NCI-H82 treated with DMSO at 0.1 percent for 48 hours (cell line): Measurements from ENCODE around the gene PMIS2.

Source experiments
- DNase-seq: peaks from one replicate; lab custom pipeline; 2025; ENCODE audit not compliant: unreplicated experiment; lab: John Stamatoyannopoulos, UW

Gene PMIS2

DNA sequence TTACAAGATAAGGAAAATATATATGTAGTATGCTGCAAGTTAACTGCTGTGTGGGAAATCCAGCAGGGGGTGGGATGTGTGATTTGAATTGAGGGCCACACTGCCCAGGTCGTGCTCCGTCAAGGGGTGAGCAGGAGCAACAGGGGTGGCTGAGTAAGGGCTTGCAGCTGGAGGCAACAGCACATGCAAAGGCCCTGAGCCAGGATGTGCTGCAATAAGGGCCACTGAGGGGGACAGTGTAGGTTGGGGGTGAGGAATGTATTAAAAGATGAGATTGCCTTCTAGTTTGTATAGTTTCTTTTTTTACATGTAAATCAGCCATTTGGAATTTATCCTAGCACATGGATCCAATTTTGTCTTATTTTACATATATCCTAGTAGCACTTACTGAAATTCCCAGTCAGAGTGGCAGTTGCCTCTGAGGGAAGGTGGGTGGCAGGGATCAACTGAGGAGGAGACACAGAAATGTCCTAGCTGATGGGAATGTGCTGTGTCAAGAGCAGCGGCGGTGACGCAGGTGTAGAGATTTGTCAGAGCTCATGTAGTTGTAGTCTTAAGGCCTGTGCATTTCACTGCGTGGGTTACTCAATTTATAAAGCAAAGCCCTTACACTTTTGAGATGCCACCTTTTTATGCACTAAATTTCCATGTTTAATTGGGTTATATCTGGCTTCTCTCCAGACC, 37.5 kb downstream of the PMIS2 start:
- DNase-seq: no peak

DNA sequence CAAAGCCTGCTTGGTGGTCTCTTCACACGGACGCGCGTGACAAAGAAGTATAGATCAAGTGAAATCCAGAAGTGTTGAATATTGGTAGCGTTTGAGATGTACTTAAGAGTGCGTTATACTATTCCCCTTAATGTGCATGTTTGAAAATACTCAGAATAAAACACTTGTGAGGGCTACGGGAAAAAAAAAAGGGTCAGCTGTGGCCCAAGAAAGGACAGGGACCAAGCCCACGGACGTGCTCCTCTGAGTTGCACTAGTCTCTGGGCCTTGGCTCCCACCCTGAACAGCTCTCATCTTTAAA, 42.2 kb downstream of the PMIS2 start:
- no peak for DNase-seq

DNA sequence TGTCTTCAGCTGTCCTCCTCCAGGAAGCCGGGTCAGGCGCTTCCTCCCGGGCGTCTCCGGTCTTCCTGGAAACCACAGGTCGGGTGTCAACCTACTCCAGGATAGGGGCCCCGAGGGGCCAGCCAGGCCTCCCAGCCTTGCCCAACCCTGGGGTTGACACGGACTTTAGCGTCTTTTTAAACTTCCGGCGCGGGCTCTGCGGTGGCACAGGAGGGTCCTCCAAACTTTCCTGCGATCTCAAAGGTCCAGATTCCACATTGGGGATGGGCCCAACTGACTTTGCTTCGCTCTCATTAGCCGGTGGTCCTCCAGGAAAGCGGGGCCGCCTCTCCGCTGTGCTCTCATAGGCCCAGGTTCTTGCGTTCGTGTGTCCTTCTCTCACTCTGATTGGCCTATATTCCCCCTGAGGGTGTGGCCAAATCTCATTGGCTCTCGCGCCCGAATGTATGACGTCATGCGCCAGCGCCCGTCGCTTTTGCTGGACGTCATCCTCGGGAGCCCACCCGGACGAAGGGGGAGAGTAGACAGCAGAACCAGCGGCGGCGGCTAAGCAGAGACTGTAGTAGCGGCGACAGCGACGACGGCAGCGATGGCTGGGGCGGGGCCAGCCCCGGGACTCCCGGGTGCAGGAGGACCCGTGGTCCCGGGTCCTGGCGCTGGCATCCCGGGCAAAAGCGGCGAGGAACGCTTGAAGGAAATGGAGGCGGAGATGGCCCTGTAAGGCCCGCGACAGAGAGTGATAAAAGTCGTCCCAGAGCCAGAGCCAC, 42.8 kb downstream of the PMIS2 start, which contains the start of gene RBM42:
RBM42 (plus strand) TSS at position 472 of the 767 bp plus-strand sequence; CDS start at position 590, 118 bp downstream.
- peak; percentile 96 for DNase-seq

DNA sequence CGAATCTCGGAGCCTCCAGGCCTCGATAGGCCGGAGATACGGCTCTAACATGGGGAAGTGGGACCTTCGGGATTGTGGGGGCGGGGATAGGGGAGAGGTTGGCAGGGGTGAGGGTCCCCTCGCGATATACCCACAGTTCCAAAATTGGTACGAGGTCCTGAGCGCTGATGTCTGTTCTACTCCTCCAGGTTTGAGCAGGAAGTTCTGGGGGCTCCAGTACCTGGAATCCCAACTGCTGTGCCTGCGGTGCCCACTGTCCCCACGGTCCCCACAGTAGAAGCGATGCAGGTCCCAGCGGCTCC, 43.3 kb downstream of the PMIS2 start:
- DNase-seq: no peak

DNA sequence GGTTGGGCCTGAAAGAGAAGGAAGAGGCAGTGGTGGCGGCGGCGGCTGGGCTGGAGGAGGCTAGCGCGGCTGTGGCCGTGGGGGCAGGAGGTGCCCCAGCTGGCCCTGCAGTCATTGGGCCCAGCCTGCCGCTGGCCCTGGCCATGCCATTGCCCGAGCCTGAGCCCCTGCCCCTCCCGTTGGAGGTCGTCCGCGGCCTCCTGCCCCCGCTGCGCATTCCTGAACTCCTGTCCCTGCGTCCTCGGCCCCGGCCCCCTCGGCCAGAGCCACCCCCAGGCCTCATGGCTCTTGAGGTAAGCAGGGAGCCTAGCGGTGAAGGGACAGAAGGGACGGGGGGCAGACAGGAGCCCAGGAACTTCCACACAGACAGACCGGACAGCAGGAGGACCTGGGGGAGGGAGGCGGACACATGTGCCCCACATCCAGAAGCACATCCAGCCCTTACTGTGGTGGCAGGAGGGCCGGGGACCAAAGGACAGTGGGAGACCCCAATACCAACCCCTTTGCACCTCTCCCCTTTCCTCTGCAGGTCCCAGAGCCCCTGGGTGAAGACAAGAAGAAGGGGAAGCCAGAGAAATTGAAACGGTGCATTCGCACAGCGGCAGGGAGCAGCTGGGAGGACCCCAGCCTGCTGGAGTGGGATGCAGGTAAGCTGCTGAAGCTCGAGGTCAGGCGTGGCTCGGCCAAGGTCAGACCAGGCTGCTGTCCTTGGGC, 47.9 kb downstream of the PMIS2 start:
- DNase-seq: no peak

DNA sequence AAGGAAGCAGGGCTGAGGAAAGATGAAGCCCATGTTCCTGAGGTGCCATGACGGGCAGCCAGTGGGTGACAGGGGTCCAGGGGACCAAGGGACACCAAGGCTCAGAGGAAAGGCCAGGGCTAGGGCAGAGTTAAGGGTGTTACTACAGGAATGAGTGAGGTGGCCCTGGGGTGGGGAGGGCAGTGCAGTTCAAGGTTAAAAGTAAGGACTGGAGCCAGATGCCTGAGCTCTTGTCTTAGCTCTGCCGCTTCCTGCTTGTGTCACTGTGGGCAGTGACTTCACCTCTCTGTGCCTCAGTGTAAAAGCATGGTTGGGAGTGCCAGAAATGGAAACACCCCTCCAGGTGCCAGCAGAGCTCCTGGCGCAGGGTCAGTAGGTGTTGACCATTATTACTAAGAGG, 50.7 kb downstream of the PMIS2 start:
- no peak for DNase-seq
